Transverse colon (tissue), 4 donors: Measurements from ENCODE around the gene SPIRE1.

Experiments
- CTCF ChIP-seq, 5 experiments: fragments of 200-600 bp in 3 of 5; fragments of 450-650 bp in 2 of 5; sonication (generic) in 3 of 5; IDR thresholded peaks; 1 replicate in 2 of 5; 2 replicates in 3 of 5; pipeline ENCODE4 v1.5.1; 2016 to 2017; ENCODE audit warnings: antibody characterized with exemption in 5 of 5, inconsistent platforms in 3 of 5, mild to moderate bottlenecking in 2 of 5, moderate library complexity in 1 of 5
- POLR2A ChIP-seq: fragments of 450-650 bp; IDR thresholded peaks from one replicate; pipeline ENCODE4 v1.6.1; 2016; ENCODE audit warnings: antibody characterized with exemption, mild to moderate bottlenecking, moderate library complexity
- POLR2AphosphoS5 ChIP-seq, 3 donors: sonication (generic); formaldehyde crosslinking; IDR thresholded peaks; one replicate each; pipeline ENCODE4 v1.6.1; 2016; ENCODE audit warnings: antibody characterized with exemption in 3 of 3

GRCh38 chr18:12564378-12564777, 93.5 kb downstream of the SPIRE1 start:
- TF ChIP-seq CTCF (IDR thresholded peaks at IDR 0.05) (no peak), POLR2AphosphoS5 (IDR thresholded peaks at IDR 0.05) (no peak), POLR2A (no peak)
